LNCAP (cell line): ENCODE measurements around the gene SH3GL2.

Experiments
- CTCF ChIP-seq: fragments of 450-650 bp; IDR thresholded peaks from 2 replicates; pipeline ENCODE4 v1.5.1; 2017; ENCODE audit warnings: mild to moderate bottlenecking

The SH3GL2 gene

GRCh38 chr9:17578911-17579793 is at the start of gene SH3GL2:
Gene SH3GL2, plus strand, starts transcription at chr9:17579066.
- TF ChIP-seq CTCF = no peak

GRCh38 chr9:17531642-17532254 is 47.1 kb upstream of the SH3GL2 start:
- TF ChIP-seq CTCF = peak; percentile 73

GRCh38 chr9:17532461-17532860 is 46.4 kb upstream of the SH3GL2 start:
- TF ChIP-seq CTCF = no peak

- TF ChIP-seq CTCF = no peak
Measured at GRCh38 chr9:17535176-17535575, 43.7 kb upstream of the SH3GL2 start.

GRCh38 chr9:17536027-17536426 is 42.8 kb upstream of the SH3GL2 start:
- no peak for TF ChIP-seq CTCF

- no peak for TF ChIP-seq CTCF
Measured at GRCh38 chr9:17551023-17551422, 27.8 kb upstream of the SH3GL2 start.

GRCh38 chr9:17555362-17556054 is 23.4 kb upstream of the SH3GL2 start:
- TF ChIP-seq CTCF = no peak
